Liver (tissue), 3 donors: ENCODE measurements around the gene BAIAP2.

Source experiments
- CTCF ChIP-seq: fragments of 150-350 bp; IDR thresholded peaks from 2 replicates; pipeline ENCODE4 v1.5.1; 2017; ENCODE audit warnings: improper control_type of control experiment, low read depth, low read length; ENCODE audit not compliant: missing input control
- HNF4A ChIP-seq, 2 donors: conservative IDR thresholded peaks; 2 replicates each; pipeline ENCODE4 v1.6.1; 2016; ENCODE audit warnings: antibody characterized with exemption in 2 of 2, mild to moderate bottlenecking in 2 of 2
- YY1 ChIP-seq: IDR thresholded peaks from 2 replicates; pipeline ENCODE4 v1.6.1; 2016; ENCODE audit warnings: antibody characterized with exemption, mild to moderate bottlenecking
- donor health status: healthy.
- donor health status: healthy.

- no peak for TF ChIP-seq HNF4A (conservative IDR thresholded peaks at IDR 0.05)
- TF ChIP-seq CTCF: no peak
- TF ChIP-seq YY1: no peak
Observed at GRCh38 chr17:81054881-81055370, 20.0 kb downstream of the BAIAP2 start.
